HG03175 (cell line): ENCODE data around the gene ABCC11.
"Not testable (repeated sequence)": the region's sequence is repeated elsewhere in the genome, so short reads cannot be mapped to it uniquely, and the experiment has no call there.

Source experiments
- ATAC-seq: cut with Tn5 transposase; IDR thresholded peaks from one replicate; pipeline ENCODE4 v1.9.1; 2021; ENCODE audit warnings: mild to moderate bottlenecking, moderate library complexity; ENCODE audit not compliant: unreplicated experiment

The ABCC11 gene

GRCh38 chr16:48250520-48251278 lies 3.4 kb upstream of the ABCC11 start:
- ATAC-seq: no peak

GRCh38 chr16:48246066-48246465 lies 1.3 kb downstream of the ABCC11 start:
- ATAC-seq: no peak

DNA sequence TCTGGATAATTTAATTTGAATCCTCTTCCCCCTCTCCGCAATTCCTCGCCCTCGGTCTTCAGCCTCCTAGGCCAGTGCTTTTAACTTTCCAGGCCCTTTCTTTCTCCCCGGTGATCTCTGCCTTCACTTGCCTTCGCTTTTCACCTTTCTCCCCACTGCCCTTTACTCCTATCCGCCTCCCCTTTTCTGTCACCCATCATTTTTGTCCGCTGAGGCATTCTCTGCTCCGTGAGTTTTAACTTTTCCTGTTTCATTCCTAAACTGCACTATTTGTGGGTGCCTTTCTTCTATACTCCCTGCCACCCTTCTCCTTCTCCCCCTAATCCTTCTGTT lies 2.5 kb downstream of the ABCC11 start:
- ATAC-seq: no peak

- peak; percentile 97 for ATAC-seq
These were observed 3.1 kb downstream of the ABCC11 start, which contains the start of gene LONP2 for GRCh38 chr16:48244080-48244862. Gene LONP2, plus strand, starts transcription at chr16:48244300. Its CDS starts 89 bp downstream, at chr16:48244389.

- not testable (repeated sequence) for ATAC-seq
These were observed 7.2 kb downstream of the ABCC11 start for GRCh38 chr16:48240147-48240546.

GRCh38 chr16:48236286-48236685 lies 11.1 kb downstream of the ABCC11 start:
- ATAC-seq: no peak

DNA sequence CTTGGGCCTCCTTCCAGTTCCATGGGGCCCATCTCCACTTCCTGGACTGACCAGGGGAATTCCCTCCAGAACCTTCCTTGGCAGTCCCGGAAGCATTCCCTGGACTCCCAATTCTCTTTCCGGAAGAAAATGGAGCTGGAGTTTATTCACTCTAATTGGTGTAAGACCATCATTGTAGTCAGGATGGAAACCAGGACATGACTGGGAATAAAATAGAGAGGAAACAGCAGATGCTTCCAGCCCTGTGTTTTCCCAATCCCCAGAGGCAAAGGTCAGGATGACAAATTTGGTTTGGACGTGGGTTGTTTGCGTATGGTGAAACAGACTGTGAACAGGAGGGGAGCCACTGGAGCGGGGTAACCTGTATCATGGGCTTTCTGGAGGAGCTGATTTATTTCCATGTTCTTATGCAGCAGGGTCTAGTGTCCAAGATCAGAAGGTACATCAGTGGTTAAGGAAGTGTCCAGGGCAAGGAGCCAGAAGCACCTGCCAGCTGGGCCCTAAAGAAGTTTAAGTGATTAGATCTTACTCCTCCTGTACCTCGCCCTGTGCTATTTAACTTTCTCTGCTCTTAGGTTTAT lies 11.7 kb downstream of the ABCC11 start:
- ATAC-seq: no peak

DNA sequence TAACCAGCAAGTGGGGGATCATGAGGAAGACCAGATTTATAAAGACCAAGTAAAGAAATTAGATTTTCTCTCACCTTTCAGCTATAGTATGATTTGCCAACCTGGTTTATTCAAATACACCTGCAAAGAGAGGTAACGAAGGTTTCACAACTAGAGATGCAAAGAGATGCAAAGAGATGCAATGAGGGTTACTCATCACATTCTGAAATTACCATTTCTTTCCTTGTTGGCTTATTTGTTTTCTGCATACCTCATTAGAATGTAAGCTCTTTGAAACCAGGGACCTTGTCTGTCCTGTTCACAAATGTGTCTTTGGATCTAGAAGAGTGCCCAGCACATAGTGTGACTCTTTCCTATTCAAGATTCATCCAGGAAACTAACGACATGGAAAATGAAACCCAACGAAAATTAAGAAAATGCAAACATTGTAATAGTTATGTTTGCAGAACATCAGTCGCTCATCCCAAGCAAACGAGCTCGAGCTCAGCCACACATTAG lies 12.2 kb downstream of the ABCC11 start:
- no peak for ATAC-seq

DNA sequence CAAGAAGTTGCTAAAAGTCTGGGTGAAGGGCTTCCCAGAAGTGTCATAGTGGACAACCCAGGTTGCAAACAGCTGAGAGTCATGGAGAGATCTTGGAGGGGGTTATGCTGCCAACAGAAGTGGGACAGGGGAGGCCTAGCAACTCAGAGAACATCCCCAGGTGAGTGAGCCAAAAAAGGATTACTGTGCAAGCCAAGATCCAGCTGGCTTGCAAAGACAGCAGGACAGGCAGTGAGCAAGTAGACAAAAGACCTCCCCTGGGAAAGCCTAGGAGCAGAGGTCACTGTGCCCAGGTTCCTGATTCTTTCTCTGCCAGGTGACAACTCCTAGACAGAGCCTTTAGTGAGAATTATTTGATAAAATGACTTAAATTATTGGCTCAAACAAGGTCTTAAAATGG lies 12.7 kb downstream of the ABCC11 start:
- ATAC-seq: no peak

DNA sequence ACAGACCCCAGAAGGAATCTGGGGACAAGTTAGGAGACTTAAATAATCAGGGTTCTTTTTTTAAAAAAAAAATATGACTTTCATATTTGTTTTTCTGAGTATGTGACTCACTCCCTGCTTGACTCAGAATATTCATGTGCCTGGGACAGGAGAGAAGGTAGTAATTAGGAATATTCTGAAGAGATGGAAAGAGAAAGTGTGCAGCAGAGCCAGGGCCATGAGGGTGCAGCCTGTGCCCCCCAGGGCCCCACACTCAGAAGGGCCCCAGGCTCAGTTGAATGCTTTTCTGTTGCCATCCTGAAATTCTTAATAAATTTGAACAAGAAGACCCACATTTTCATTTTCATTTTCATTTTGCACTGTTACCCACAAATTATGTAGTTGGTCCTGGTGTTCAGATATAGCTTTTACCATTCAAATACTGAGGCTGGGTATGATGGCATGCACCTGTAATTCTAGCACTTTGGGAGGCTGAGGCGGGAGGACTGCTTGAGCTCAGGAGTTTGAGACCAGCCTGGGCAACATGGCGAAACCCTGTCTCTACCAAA lies 14.8 kb downstream of the ABCC11 start:
- no peak for ATAC-seq

DNA sequence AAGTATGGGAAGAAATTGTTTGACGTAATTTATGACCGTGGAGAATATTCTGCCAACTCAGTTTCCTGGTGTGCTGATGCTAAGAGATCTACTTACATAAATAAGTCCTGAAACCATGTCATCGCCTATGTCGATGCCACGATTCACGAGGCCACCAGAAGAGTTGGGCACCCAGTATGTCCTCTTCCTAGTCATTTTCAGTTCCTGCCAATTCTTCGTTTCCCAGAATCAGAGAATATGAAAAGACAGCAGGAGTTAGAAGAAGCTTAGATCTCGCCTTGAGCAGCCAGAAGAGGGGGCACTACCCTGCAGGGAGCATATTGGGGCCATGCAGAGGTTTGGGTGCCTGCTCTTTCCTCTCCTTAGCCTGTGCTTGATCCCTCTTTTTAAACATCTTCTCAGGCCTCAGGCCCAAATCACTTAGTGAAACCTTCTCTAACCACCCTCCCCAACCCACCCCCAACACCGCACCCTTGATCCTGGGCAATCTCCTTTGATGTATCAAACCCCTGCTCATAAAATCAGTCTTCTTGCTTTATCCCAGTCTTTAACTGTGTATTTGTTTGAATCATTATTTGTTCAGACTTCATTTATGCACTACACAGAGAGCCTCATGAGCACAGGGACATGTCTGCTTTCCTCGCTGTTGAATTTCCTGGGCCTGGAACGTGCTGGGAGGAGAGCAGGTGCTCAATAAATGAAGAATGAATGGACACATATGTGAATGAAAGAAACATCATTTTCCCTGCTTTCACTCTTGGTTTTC lies 15.4 kb downstream of the ABCC11 start:
- no peak for ATAC-seq

- no peak for ATAC-seq
These were observed 21.9 kb downstream of the ABCC11 start for GRCh38 chr16:48225456-48225855.

- ATAC-seq: no peak
These were observed 23.8 kb downstream of the ABCC11 start for GRCh38 chr16:48223490-48223889.

- no peak for ATAC-seq
These were observed 26.4 kb downstream of the ABCC11 start for GRCh38 chr16:48220891-48221290.

- ATAC-seq: no peak
These were observed 28.9 kb downstream of the ABCC11 start for GRCh38 chr16:48218473-48218872.

GRCh38 chr16:48217708-48218107 lies 29.6 kb downstream of the ABCC11 start:
- no peak for ATAC-seq

GRCh38 chr16:48215738-48216137 lies 31.6 kb downstream of the ABCC11 start:
- ATAC-seq: no peak

- no peak for ATAC-seq
These were observed 35.3 kb downstream of the ABCC11 start for GRCh38 chr16:48212033-48212432.

- ATAC-seq: no peak
These were observed 36.6 kb downstream of the ABCC11 start for GRCh38 chr16:48210747-48211146.

DNA sequence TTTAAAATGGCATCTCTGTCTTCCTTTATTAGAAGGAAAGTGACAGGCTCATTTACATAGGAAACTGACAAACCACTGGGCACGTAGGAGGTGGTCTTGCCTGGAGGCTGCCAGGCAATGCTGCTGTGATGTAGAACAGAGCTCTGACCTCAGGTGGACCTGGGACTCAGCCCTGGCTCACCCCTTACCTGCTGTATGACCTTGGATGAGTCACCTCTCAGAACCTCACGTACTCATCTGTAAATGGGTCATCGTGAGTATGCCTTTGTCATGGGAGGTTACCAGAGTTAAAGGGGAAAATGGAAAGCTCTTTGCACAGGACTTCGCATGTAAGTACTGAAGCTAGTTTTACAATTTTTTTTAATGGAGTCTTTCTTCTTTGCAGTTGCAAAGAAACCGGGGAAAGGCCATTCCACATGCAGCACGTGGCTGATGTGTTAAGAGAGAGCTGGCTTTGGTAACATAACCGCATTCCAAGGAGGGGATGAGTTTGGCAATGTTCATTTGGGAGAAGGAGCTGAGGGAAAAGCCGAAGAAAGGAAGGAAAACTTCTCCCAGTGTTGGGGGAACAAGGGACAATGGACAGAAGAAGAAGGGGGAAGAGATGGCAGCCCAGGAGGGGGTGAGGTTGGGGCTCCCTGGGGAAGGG lies 40.6 kb downstream of the ABCC11 start:
- no peak for ATAC-seq
